NOMO-1 treated with dmso at 0.1 percent for 144 hours (cell line): ENCODE measurements around the gene BRAF.
"Not testable (repeated sequence)": the region's sequence is repeated elsewhere in the genome, so short reads cannot be mapped to it uniquely, and the experiment has no call there.

Source experiments
- DNase-seq: peaks from one replicate; lab custom pipeline; 2025; ENCODE audit not compliant: unreplicated experiment; lab: John Stamatoyannopoulos, UW

The BRAF gene

DNA sequence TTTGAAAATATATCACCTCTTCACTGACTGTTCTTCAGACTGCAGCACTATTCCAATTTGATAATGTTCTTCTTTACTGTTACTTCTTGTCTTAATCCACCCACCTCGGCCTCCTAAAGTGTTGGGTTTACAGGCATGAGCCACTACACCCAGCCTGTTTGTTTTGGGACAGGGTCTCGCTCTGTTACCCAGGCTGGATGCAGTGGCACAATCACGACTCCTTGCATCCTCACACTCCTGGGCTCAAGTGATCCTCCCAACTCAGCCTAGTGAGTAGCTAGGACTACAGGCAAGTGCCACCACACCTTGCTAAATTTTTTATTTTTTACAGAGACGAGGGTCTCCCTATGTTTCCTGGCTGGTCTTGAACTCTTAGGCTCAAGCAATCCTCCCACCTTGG lies 150.4 kb downstream of the BRAF start:
- DNase-seq, result no peak

DNA sequence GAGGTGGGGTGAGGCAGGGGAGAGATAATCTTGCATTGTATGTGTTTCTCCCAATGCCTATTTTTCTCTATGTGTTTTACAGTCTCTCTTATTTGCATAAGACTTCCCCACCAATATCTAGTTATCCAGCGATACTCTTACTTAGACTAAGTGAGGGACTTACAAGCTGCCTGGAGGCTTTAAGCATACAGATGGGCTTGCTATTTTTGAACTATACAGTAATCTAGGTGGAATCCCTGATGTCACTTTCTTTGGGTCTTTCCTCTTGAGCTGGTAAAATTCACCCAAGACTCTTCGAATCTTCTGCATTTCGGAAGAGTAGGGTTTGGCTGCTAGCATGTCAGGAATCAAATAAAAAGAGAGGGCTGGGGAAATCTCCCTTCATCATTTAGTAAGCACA lies 151.6 kb downstream of the BRAF start:
- no peak for DNase-seq

DNA sequence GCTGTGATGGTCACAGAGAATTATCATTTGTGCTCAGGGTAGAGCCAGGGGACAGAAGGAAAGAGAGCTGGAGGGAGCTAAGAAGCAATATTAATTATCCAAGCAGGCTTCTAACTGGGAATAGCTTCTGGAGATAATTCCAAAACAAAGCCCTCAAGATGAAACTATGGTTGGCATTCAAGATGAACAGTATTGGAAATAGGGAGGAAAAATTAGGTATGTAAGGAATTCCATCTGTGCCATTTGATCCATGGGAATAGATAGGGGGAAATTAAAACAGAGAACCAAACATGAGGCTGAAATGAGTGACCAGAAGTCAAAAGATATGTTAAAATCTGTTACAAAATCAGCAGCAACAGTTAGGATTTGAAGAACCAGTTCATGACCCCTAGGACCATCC lies 152.9 kb downstream of the BRAF start:
- DNase-seq, result no peak

DNA sequence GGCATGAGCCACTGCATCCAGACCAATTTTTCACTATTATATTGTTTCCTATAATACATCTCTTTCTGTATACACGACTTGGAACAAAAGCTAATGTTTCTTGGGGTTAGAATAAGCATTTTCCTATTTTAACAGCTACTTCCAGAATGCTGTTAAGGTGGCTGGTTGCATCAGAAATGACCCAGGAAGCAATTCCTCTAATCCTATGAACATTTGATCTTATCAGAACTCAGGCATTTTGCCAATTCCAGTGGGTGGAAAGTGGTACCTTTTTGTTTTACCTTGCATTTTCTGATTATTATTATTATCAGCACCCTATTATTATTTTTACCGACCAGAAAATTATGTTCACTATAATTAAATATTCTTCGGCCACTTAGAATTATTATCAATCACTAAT lies 154.9 kb downstream of the BRAF start:
- DNase-seq, result no peak

DNA sequence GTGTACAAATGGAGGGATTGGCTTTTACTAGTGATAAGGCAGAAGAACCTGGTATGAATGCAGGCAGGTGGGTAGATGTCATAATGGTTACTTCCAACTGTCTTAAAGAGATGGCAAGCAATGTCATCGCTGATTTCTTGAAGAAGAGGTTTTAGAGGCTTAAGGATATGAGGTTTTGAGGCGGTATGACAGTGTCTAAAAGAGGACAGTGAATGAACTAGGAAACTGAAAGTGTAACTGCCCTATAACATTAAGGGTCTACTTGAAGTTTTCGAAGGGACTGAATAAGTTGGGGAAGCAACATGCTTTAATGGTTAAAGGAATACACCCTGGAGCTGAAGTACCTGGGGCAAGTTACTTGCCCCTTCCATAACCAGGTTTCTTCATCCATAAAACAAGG lies 157.3 kb downstream of the BRAF start:
- DNase-seq, result no peak

DNA sequence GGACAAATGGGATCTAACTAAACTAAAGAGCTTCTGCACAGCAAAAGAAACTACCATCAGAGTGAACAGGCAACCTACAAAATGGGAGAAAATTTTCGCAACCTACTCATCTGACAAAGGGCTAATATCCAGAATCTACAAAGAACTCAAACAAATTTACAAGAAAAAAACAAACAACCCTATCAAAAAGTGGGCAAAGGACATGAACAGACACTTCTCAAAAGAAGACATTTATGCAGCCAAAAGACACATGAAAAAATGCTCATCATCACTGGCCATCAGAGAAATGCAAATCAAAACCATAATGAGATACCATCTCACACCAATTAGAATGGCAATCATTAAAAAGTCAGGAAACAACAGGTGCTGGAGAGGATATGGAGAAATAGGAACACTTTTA lies 159.3 kb downstream of the BRAF start:
- not testable (repeated sequence) for DNase-seq

DNA sequence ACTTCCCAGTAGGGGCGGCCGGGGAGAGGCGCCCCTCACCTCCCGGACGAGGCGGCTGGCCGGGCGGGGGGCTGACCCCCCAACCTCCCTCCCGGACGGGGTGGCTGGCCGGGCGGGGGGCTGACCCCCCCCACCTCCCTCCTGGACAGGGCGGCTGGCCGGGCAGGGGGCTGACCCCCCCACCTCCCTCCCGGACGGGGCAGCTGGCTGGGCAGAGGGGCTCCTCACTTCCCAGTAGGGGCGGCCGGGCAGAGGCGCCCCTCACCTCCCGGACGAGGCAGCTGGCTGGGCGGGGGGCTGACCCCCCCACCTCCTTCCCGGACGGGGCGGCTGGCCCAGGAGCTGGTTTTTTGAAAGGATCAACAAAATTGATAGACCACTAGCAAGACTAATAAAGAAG lies 161.6 kb downstream of the BRAF start:
- DNase-seq, result not testable (repeated sequence)

DNA sequence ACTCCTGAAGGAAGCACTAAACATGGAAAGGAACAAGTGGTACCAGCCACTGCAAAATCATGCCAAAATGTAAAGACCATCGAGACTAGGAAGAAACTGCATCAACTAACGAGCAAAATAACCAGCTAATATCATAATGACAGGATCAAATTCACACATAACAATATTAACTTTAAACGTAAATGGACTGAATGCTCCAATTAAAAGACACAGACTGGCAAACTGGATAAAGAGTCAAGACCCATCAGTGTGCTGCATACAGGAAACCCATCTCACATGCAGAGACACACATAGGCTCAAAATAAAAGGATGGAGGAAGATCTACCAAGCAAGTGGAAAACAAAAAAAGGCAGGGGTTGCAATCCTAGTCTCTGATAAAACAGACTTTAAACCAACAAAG lies 163.4 kb downstream of the BRAF start:
- not testable (repeated sequence) for DNase-seq

DNA sequence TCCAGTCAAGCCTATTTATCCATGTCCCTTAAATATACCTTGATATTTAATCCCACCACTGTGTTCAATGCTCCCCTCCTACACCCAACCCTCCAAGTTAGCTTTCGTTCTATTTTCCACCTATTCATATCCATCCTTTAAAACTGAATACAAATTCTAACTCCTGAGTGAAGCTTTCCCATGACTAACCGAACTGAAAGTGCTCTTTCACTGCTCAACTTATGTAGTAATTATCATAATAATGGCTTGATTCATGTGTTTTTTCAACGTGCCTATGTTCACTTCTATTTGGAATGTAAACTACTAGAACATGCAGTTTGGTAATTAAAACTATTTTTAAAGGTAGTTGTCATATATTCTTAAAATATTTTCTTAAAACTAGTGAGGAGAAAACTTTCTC lies 170.2 kb downstream of the BRAF start:
- DNase-seq, result no peak

DNA sequence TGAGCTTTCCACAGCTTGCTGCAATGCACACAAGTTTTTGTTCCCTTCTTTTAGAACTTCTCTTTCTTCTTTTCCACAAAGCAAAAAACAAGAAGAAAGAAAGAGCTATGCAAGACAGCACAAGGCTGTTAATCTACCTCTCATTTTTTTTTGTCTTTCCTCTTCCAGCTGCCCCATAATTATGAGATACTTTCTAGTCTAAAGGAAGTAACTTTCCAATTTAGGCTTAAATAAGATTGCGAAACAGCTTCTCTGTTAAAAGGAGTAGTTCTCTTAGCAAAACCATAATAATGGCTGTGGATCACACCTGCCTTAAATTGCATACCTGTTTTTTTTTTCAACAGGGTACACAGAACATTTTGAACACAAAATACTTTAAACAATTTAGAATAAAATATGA lies 172.2 kb downstream of the BRAF start:
- peak; percentile 69 for DNase-seq

DNA sequence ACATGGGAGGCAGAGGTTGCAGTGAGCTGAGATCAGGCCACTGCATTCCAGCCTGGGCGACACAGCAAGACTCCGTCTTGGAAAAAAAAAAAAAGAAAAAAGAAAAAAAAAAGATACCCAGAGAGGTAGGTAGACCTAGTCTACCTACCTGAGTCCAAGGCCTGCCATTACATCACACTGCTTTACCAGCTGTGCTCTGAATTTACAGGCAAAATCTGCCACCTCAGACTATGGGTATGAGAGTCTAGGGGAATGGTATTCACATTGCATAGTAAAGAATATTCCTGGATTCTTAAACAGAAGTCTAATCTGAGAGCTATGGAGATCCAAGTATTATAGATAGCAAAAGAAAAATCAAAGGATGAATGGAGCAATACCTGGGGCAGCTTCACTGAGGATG lies 178.0 kb downstream of the BRAF start:
- no peak for DNase-seq

DNA sequence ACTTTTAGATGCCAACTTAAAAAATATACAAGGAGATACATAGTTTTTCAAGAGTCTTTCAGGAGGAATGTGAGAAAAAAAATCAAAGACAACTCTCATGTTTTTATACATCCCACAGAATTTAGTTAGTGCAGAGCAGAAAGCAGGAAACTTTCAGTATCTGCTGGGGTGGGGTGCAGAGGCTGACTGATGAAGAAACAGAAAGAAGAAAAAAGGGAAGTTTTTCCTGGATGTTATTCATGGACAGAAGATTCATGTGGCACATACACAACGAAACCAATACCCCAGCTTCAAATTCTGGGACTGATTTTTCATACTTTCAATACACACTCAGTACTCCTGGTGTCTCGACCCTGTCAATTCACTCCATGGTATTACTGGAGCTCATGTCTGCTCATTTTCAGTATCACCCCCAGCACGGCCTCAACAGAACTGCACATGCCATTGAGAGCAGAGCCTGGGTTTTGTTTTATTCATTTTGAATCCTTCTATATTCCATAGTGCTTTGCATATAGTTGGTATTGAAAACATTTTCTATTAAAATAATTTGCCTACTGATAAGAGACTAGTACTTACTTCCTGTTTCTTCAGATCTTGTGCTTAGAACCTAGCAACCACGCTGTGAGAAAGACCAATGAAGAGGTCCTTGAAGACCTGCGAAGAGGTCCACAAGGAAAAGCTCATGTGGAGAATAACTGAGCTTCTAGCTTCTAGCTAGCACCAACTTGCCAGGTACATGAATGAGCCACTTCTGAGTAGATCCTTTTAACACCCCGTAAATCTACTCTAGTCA lies 179.3 kb downstream of the BRAF start:
- no peak for DNase-seq

DNA sequence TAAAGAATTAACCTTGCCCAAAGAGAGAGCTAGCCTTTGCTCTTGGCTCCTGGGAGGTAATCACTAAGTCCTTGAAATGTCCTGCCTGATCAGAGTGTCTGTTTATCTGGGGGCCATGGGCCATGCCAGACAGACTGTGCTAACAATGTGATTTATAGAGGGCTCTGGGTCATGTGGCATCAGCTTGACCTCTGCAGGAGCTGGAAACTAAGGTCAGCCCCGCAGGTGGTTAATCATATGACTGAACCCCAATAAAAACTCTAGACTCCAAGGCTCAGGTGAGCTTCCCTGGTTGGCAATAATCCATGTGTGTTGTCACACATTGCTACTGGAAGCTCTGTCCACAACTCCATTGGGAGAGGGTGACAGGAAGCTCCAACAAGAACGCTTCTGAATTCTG lies 180.7 kb downstream of the BRAF start:
- no peak for DNase-seq

DNA sequence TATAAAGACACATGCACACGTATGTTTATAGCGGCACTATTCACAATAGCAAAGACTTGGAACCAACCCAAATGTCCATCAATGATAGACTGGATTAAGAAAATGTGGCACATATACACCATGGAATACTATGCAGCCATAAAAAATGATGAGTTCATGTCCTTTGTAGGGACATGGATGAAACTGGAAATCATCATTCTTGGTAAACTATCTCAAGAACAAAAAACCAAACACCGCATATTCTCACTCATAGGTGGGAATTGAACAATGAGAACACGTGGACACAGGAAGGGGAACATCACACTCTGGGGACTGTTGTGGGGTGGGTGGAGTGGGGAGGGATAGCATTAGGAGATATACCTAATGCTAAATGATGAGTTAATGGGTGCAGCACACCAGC lies 181.5 kb downstream of the BRAF start:
- DNase-seq, result not testable (repeated sequence)

DNA sequence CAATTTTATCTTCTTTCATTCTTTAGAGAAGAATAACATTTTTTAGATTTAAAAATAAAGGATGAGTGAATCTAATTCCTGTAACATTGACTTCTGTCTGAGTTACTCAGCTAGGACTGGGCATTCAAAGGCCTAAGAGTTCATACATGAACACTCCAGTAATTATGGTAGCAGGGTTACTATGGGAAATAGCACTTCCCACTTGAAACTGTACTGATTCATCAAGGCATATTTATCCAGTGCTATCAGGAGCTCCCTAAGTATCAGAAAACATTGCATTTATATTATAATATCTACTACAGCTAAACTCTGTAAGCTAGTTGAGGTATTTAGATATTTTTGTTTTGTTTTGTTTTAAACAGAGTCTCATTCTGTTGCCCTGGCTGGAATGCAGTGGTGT lies 186.4 kb downstream of the BRAF start:
- DNase-seq, result no peak

DNA sequence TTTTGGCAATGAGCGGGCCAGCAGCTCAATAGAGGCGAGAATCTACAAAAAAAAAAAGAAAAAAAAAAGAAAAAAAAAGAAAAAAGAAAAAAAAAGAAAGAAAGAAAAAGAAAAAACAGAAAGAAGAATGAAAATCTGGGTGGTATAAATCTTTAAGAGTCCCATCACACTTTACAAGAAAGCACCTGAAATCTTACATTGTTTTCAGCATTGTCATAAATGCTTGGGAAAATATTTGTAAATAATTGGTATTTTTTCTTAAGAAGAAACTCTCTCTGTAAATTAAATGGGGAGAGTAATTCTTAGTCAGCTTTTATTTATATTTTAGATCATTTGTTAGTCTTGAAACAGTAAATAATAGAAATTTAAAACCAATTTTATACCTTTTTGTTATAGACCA lies 190.0 kb downstream of the BRAF start:
- DNase-seq, result no peak

DNA sequence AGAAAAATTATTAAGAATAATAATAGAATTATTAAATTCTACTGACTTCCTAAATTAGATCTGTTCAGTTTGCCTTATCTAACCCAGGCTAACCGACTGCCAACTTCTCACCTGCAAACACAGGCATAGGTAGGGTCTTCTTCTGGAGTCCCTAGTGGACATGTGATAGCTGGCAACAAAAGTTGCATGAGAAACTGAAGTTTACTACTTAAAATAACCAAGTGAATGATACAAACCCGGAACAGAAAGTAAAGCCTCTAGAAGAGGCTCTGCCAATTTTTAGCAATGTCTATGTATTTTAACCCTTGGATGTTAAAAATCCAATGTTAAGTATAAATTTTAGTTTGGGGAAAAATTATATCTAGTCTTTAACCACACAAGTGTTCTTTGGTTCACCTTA lies 190.6 kb downstream of the BRAF start:
- DNase-seq, result no peak

DNA sequence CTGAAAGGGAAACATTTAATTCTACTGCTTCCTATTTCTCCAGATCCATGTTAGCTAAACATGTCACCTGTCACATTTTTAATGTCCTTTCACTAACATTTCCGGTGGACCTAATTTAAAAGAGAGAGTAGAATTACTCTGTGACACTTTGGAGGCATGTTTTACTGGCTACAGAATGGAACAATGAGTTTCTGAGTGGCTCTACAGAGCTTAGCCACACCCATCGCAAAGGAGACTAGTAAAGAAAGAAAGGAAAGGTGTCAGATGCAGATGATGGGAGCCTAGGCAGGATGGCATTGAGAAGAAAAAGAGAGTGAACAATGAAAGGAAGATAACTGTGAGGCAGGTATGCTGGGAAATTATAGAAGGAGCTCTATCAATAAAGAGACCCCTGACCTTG lies 192.3 kb downstream of the BRAF start:
- no peak for DNase-seq

DNA sequence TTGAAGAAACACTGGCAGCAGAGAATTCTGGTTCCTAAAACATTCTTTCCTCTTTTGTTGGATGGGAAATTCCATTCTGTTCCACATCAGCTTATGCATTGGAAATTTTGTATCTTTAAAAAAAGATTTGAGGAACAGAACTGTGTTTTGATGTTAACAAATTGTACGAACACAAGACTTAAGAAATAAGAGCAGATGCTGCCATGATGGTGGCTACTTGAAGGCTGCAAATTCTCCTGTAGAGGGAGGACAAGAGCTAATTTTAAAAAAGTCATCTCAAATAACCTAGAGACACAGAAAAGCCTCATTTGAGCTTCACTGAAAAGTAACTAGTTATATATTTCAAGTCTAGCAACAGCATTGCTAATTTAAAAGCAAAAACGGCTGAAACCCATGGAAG lies 198.4 kb downstream of the BRAF start:
- no peak for DNase-seq

DNA sequence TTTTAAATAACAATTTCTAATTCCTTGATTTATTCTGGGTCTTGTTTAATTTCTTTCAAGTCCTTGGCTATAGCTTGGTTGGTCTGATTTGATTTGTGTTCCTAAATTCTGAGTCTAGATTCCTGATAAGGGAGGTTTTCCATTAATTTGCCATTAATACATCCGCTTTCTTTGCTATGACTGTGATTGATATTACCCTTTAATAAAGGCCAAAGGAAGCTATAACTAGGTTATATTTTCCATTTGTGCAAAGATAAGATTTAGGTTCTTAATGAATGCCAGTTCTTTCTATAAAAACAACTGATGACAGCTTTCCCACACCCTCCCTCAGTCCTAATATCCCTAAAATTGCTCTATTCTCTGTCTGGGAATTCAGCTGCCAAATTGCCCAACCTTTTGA lies 200.0 kb downstream of the BRAF start:
- DNase-seq, result no peak

DNA sequence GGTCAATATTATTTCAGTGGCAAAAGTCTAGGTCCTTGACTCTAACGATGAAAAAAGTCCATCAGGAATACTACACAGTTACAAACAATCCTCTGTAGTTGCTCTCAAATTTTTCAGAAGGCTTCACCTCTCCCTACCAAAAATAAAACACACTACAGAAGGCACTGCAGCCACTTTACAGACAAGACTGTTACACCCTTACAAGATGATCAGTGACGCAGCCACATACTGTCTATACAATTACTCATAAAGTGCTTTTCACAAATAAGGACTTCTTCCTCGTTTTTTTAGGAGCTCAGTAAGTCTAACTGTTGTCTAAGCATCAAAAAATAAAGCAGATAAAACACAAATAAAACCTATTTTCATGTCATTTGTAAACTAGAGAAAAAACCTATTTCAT lies 201.2 kb downstream of the BRAF start:
- no peak for DNase-seq

DNA sequence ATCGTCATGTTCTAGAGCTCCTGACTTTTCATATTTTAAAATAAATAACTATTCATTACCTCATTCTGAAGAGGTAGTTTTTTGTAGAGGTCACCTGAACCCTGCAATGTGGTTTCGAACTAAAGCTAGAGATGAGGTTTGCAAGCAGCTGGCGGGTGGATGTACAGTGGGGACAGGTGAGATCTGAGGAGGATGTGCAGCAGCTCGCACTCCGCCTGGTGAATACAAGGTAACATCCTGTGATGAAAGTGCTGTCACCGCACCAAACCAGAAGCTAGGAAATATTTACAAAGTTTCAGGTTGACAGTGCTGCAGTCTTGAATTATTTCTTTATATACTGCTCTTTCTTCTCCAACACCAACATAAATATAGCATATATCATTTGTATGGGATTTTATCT lies 201.7 kb downstream of the BRAF start:
- DNase-seq, result no peak

DNA sequence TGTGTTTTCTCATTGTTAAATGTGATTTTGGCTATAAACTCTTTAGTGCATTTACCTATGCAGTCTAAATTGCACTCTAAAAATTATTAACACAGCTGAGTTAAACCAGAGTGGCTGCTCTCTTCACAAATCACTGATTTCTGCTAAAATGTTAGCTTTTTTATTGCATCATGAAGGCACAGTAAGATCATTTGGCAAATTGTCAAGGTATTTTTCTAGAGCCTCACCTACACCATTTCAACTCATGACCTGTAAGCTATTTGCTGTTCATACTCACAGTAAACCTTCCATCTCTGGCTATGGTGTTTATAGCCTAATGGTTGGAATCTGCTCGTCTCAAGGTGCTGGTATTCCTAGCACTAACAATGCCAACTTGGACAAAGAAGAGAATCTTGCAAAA lies 202.5 kb downstream of the BRAF start:
- DNase-seq, result no peak
